HG02798 (cell line): Measurements from ENCODE around the gene MRPL11.
"Not testable (repeated sequence)": the region's sequence is repeated elsewhere in the genome, so short reads cannot be mapped to it uniquely, and the experiment has no call there.

Source experiments
- ATAC-seq: cut with Tn5 transposase; IDR thresholded peaks from one replicate; pipeline ENCODE4 v1.9.1; 2021; ENCODE audit warnings: mild to moderate bottlenecking; ENCODE audit not compliant: unreplicated experiment, poor library complexity

The MRPL11 gene

GRCh38 chr11:66432597-66432996, 6.1 kb downstream of the MRPL11 start:
- ATAC-seq = no peak

DNA sequence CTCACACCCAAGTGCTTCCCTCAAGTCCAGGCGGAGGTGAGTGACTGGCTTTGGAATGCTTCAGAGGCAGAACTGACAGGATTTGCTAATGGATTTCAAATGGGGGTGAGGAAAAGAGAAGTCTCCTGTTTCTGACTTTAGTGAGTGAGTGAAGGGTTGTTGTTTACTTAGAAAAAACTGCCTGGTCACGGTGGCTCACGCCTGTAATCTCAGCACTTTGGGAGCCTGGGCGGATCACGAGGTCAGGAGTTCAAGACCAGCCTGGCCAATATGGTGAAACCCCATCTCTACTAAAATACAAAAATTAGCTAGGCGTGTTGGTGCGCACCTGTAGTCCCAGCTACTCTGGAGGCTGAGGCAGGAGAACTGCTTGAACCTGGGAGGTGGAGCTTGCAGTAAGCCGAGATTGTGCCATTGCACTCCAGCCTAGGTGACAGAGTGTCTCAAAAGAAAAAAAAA, 6.7 kb downstream of the MRPL11 start:
- ATAC-seq = not testable (repeated sequence)

GRCh38 chr11:66431287-66431686, 7.4 kb downstream of the MRPL11 start:
- ATAC-seq = not testable (repeated sequence)

DNA sequence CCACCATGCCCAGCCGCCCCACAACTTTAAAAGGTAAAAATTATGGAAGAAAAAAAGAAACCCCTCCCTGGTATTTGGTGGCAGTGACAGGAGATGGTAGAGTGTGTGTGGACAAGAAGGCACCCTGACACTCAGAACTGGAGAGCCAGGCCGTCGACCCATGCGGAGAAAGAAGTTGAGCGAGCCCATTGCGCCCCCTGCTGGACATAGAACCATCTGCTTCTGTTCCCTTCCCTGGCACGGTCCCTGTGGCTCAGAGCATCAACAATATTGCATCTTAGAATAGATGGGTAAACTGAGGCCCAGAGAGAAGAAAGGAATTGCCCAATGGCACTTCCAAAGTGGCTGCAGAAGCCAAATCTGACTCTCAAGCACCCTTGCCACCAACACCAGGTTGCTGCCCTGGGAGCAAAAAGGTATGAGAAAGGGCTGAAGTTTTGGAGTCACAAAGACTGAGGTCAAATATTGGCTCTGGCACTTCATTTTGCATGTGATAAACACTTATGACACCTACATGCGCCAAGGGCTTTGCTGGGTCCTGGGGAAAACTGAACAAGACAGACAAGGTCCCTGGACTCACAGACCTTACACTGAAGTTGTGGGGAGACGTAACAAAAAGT, 8.6 kb downstream of the MRPL11 start:
- ATAC-seq = no peak

- ATAC-seq = no peak
Measured at GRCh38 chr11:66428933-66429332, 9.7 kb downstream of the MRPL11 start.

GRCh38 chr11:66426314-66426713, 12.3 kb downstream of the MRPL11 start:
- no peak for ATAC-seq

GRCh38 chr11:66421492-66422205, 17.0 kb downstream of the MRPL11 start:
- ATAC-seq = peak; percentile 57

DNA sequence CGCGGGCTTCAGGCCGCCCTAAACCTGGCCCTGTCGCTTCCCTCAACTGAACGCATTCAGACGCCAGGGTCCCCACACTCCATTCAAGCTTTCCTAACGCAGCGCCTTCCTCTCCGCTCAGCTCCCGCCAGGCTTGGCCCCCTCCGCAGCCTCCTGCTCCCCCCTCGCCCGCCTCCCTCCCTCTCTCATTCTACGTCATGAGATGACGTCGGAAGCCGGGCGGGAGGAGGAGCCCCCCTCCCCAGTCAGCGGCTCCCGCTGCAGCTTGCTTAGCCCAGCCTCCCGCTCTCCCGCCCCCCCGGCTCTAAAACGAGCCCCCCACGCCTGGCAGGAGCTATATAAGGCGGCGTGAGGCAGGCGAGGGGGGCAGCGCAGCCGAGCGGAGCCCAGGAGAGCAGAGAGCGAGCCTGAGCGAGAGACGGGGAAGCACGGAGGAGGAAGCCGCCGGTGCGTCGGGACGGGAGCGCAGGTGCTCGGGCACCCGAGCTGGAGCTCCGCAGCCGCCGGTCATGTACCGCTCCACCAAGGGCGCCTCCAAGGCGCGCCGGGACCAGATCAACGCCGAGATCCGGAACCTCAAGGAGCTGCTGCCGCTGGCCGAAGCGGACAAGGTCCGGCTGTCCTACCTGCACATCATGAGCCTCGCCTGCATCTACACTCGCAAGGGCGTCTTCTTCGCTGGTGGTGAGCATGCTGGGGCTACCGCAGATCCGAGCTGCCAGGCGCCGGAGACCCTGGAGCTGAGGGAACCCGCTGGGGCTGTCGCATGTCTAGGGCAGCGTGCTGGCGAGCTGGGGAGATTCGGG, 17.8 kb downstream of the MRPL11 start, which contains the start of gene NPAS4:
Gene NPAS4, plus strand, starts transcription at position 365 of the 806 bp plus-strand sequence. Its CDS starts 145 bp downstream, at position 510.
- no peak for ATAC-seq

DNA sequence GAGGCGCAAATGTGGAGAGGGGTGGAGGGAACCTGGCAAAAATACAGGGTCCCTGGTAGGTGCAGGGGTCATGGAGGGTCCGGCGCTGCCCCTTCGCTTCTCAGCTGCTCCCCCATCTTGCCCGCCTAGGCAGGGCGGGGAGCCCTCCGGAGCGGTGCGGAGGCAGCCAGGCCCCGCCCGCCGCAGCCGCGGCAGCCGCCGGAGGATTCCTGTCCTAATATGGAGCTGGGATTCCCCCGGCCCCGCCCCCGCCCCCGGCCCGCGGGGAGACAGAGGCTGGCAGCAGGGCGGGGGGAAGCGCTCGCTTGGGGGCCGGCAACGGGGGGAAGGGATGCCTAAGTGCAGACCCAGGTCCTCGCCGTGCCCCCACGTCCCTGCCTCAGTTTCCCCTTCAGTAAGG, 18.8 kb downstream of the MRPL11 start:
- no peak for ATAC-seq

DNA sequence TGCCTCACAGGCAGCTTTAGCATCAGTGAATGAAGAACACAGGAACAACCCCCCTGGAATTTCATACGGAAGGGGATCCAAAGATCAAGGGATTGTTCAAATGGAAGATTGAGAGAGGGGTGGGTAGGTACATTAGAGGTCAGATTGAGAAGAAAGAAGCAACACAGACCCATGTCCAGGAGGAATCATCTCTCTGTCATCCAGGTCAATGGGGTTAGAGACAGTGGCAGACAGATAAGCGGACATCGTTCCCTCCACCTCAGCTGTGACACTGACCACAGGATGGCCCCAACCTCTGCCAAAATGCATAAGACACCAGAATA, 19.7 kb downstream of the MRPL11 start:
- no peak for ATAC-seq

GRCh38 chr11:66418168-66418985, 20.3 kb downstream of the MRPL11 start:
- ATAC-seq = no peak

DNA sequence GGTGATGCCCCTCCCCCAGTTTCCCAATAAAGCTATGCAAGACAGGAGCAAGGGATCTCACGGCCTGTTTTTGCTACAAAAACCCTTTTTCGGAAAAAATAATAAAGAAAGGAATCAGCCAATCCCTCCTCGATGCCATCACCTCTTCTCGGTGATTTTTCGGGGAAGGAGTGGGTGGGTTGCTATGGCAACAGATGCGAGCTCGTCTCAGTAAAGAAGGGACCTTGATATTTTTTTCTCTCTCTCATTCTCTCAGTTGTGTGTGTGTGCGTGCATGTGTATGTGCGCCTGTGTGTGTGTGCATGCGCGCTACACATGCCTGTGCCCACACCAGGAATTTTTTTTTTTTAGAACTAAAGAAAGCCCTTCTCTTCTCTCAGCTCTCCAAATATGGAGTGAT, 21.6 kb downstream of the MRPL11 start:
- ATAC-seq = no peak

- ATAC-seq = no peak
Measured at GRCh38 chr11:66415423-66415822, 23.2 kb downstream of the MRPL11 start.

DNA sequence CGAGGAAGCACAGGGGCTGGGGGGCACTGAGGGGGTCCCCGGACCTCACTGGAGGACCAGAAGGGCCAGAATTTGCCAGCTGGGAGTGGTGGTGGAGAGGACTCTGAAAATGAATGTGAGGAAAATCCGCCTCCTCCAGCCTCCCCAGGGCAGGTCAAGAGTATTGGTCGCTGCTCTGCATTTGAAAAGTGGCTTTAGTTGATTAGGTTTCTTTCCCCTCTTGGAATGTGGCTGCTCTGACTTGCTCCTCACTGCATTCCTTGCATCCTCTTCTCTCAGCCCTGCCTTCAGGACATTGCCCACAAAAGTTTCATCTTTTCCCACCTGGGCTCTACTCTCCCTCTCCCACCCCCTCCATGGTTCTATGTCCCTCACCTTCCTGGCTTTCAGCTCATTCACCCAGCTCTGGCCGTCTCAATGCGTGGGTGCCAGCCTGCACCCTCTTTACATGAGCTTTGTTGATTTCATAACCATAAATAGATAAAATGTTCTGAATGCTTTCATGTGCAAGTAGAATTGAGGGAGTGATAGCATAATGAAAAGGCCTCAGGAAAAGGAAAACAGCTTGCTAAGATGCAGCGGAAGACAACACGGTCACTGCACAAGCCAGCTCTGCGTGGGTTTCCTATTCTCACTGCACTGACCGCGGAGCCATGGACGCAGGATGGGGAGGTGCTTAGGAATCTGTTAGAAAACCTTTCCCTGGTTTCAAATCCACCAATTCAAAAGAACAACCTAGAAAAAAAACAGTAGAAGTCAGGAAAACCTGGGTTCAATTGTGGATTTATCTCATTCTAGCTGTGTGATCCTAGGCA, 24.3 kb downstream of the MRPL11 start:
- ATAC-seq = no peak

GRCh38 chr11:66413167-66413566, 25.5 kb downstream of the MRPL11 start:
- no peak for ATAC-seq

DNA sequence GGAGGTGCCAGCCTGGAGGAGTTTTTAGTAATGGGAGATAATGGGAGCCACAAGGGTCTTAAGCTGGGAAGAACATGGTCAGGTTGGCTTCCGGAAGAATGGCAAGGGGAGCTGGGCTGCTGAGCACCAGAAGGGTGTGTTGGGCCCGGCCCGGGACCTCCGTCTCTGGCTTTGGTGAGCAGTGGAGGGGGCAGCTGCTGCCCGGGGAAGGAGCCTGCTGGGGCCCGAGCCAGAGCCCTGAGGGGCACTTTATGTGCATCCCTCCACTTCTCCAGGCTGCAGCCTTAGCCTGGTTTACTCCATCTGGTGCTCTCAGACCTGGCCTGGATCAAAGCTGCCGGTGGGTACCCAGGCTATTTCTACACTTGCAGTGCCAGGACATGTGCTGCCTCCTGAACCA, 26.5 kb downstream of the MRPL11 start:
- no peak for ATAC-seq

GRCh38 chr11:66411323-66411722, 27.3 kb downstream of the MRPL11 start:
- ATAC-seq = no peak

- ATAC-seq = no peak
Measured at GRCh38 chr11:66410191-66410590, 28.5 kb downstream of the MRPL11 start.

- no peak for ATAC-seq
Measured at GRCh38 chr11:66409226-66409625, 29.4 kb downstream of the MRPL11 start.
